Stomach (tissue), 4 donors: ENCODE results near the gene CITED4.

Experiments
- CTCF ChIP-seq, 7 experiments: fragments of 450-650 bp in 4 of 7; fragments of 200-600 bp in 3 of 7; sonication (generic) in 3 of 7; IDR thresholded peaks; one replicate each; pipeline ENCODE4 v1.5.1; 2016 to 2019; ENCODE audit warnings: antibody characterized with exemption in 7 of 7, control low read depth in 2 of 7, mild to moderate bottlenecking in 1 of 7
- POLR2A ChIP-seq, 4 donors: fragments of 450-650 bp; IDR thresholded peaks; one replicate each; pipeline ENCODE4 v1.6.1; 2016; ENCODE audit warnings: antibody characterized with exemption in 4 of 4, control low read depth in 2 of 4, mild to moderate bottlenecking in 1 of 4, moderate library complexity in 1 of 4
- POLR2AphosphoS5 ChIP-seq, 3 donors: sonication (generic); formaldehyde crosslinking; IDR thresholded peaks; one replicate each; pipeline ENCODE4 v1.6.1; 2016; ENCODE audit warnings: antibody characterized with exemption in 3 of 3

DNA sequence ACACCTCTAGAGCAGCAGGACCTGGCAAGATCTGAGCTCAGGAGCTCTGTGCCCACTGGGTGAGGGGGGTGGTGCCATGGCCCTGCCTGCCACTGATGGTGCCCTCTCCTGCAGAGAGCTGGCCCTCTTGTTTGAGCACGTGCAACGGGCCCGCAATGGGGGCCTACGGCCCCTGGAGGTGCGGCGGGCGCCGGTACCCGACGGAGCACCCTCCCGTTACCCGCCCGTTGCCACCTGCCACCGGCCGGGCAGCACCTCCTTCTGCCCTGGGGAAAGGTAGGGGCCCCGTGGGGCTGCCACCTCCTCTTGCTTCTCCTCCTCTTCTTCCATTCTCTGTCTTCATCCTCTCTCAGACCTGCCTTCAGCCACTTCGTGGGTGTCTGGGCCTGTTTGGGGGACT, 38.2 kb downstream of the CITED4 start:
- TF ChIP-seq CTCF (IDR thresholded peaks at IDR 0.05) (no peak), POLR2A (IDR thresholded peaks at IDR 0.05) (no peak), POLR2AphosphoS5 (IDR thresholded peaks at IDR 0.05) (no peak)
